ENCODE data around the gene PTGES3L.
"Not testable (repeated sequence)": the region's sequence is repeated elsewhere in the genome, so short reads cannot be mapped to it uniquely, and the experiment has no call there.

PTGES3L gene

GRCh38 chr17:43011728-43012472 is 32.0 kb upstream of the PTGES3L start:
- no peak for FAIRE-seq
- no peak for DNase-seq (ENCODE audit: insufficient read length, low spot score)

GRCh38 chr17:43010667-43011308 is 30.9 kb upstream of the PTGES3L start:
- FAIRE-seq (no peak), DNase-seq (ENCODE audit: insufficient read length, low spot score) (no peak)
- TF ChIP-seq CTCF (IDR thresholded peaks at IDR 0.05; ENCODE audit: insufficient read depth, missing control alignments) = no peak

More at GRCh38 chr17:43011728-43012472, 32.0 kb upstream of the PTGES3L start:
- no peak for TF ChIP-seq CTCF (IDR thresholded peaks at IDR 0.05; ENCODE audit: insufficient read depth, missing control alignments)

GRCh38 chr17:43006639-43007551 is 27.0 kb upstream of the PTGES3L start, which contains the start of gene IFI35:
Gene IFI35 (plus strand): TSS chr17:43006784. CDS start chr17:43006948, 164 bp downstream.
- DNase-seq (ENCODE audit: insufficient read length, low spot score) = no peak
- no peak for FAIRE-seq
- peak; percentile 83 for TF ChIP-seq CTCF (IDR thresholded peaks at IDR 0.05; ENCODE audit: insufficient read depth, missing control alignments)

- TF ChIP-seq CTCF (IDR thresholded peaks at IDR 0.05; ENCODE audit: insufficient read depth, missing control alignments) = peak; percentile 0
- DNase-seq (ENCODE audit: insufficient read length, low spot score) = no peak
- FAIRE-seq = no peak
Measured at GRCh38 chr17:43003542-43004172, 23.8 kb upstream of the PTGES3L start.

GRCh38 chr17:43000894-43001293 is 21.0 kb upstream of the PTGES3L start:
- not testable (repeated sequence) for FAIRE-seq

GRCh38 chr17:42999003-42999525 is 19.2 kb upstream of the PTGES3L start:
- TF ChIP-seq CTCF (IDR thresholded peaks at IDR 0.05; ENCODE audit: insufficient read depth, missing control alignments) = no peak
- FAIRE-seq (no peak), DNase-seq (ENCODE audit: insufficient read length, low spot score) (no peak)

More at GRCh38 chr17:43000894-43001293, 21.0 kb upstream of the PTGES3L start:
- not testable (repeated sequence) for DNase-seq (ENCODE audit: insufficient read length, low spot score)
